NOMO-1 treated with DMSO at 0.1 percent for 48 hours (cell line): ENCODE results near the gene CDH23.

ENCODE experiments used
- DNase-seq: peaks from one replicate; lab custom pipeline; 2025; ENCODE audit not compliant: unreplicated experiment; lab: John Stamatoyannopoulos, UW

CDH23 gene

DNA sequence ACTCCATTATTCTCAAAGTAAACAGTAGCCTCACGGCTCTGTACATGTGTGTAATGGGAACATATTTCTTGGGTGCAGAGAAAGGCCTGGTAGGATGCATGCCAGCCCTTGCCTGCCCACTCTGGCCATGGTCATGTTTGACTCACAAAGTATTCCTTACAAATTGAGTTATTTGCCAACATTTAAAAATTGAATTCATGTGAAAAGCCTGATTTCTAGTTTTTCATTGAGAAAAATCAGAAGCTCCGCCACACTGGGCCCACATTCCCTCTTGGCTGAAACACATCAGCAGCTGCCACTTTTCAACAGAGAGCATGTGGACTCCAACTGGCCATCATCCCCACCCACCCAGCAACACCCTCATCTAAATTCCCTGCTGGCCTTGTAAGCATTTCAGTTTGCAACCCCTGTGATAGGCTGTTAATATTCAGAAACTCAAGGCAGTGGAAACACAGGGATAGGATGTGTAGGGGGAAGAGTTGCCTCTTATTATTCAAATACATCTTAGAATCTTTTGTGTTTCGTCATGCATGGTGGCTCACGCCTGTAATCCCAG lies 40.9 kb downstream of the CDH23 start:
- no peak for DNase-seq

DNA sequence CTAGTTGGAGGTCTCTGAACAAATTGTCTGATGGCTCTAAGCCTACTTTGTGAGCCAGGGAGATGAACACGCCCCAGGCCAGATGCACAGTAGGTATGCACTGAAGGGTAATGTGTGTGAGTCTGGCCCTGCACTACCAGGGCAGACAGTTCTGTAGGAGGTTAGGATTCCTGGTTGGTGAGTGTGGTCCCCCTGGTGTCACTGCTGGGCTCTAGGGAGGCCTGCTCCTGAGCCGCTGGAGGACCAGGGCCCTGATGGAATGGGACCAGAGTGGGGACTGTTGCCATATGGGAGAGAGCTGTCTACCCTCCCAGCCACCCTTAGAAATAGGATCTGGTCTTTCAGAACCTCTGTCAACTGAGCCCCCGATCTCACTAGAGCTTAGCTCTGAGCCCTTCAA lies 42.0 kb downstream of the CDH23 start:
- DNase-seq, result no peak

DNA sequence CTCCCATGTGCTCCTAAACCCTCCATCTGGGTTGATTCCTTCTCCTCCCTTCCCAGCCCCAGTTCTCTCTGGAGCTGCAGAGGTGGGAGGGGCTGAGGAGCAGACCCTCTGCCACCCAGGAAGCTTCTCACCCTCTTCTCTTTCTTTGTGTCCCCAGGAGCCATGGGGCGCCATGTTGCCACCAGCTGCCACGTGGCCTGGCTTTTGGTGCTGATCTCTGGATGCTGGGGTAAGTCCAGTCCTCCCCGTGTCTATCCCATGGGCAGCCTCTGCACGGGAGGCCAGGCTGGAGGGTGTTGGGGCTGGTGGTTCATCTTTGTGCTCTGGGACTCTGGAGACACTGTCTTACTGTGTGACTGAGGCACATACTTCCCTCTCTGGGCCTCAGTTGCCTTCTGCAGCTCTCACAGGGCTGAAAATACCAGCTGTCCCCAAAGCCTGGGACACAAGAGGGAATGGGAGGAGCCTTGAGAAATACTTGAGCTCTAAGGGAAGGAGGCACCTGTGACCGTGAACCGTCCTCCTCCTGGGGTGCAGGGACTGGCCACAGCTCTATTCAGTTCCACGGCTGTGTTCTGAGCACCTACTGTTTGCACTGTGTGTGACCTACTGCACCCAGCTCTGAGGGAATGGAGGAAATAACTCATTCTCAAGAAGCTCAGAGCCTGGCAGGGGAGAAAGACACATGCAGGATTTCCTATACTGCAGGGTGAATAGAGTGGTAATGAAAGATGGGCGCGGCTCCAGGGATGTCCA lies 43.1 kb downstream of the CDH23 start:
- no peak for DNase-seq

- DNase-seq, result no peak
These were observed 43.9 kb downstream of the CDH23 start for GRCh38 chr10:71440506-71441035.

DNA sequence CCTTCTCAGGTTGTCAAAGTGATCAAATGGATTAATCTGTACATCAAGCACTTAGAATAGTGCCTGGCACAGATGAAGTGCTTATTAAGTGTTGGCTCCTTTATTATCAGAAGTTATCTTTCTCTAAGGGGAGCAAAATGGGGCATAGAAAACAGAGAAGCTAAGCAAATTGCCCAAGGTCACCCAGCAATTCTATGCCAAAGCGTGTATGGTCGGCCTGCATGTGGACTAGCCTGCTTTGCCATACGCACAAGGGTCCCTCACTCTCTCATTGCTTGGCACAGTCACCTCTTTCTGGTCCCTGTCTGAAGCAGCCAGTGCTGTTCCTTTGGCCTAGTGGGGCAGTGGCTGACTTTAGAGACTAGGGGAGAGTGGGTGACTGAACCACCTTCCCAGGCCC lies 45.3 kb downstream of the CDH23 start:
- no peak for DNase-seq

- no peak for DNase-seq
These were observed 46.3 kb downstream of the CDH23 start for GRCh38 chr10:71442859-71443570.

DNA sequence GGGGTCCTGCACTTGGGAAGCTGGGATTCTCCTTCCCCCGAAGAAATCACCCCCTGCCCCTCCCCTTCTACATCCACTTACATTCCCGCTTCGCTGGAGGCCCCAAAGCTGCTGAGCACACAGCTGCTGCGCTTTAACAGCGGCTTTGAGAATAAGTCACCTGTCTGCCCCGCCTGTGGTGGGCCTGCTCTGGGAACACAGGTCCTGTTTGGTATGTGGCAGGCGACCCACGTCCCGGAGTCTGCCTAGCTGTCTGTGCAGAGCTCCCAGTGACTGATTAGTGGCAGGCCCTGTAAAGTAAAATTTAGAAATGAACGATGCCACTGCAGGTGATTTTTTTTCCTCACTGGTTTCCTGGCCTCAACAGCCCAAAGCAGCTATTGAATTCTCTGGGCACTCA lies 47.0 kb downstream of the CDH23 start:
- no peak for DNase-seq

- no peak for DNase-seq
These were observed 47.7 kb downstream of the CDH23 start for GRCh38 chr10:71444284-71445054.

DNA sequence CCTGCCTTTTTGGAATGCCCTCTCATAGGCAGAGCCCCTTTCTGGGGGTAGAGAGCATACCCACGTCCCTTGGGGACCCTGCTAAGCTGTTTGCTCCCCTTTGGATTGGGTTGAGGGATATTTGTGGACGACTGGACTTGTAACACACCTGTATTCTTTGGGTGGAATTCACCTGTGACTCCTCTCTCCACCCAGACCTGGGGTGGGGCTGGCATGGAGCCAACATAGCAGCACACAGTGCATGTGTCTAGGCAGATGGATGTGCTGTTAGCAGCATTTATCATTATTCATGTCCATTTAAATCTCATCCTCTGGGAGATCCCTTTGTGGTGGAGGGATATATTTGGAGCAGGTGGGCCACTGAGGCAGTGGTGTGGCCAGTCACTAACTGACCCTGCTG lies 51.0 kb downstream of the CDH23 start:
- no peak for DNase-seq

GRCh38 chr10:71448146-71448545 lies 51.4 kb downstream of the CDH23 start:
- DNase-seq, result no peak

GRCh38 chr10:71449026-71449425 lies 52.3 kb downstream of the CDH23 start:
- no peak for DNase-seq

- no peak for DNase-seq
These were observed 55.0 kb downstream of the CDH23 start for GRCh38 chr10:71451754-71452153.

DNA sequence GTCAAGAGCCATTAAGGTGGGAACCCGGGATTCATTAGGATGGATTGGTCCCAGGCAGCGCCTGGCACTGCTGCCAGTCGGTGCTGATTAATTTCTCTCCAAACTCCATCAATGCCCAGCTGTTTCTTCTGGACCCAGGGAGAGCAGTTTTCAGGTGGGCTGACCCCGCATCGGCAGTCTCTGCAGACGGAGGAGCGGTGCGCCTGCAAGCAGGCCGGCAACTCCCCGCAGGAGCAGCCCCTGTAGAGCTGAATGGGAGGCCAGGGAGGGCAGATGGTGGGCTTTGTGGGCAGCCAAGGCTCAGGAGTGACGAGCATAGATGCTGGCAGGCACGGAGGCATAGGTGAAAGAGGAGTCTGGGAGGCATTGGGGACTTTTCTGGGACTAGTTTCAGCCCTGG lies 56.5 kb downstream of the CDH23 start:
- no peak for DNase-seq

- DNase-seq, result no peak
These were observed 57.6 kb downstream of the CDH23 start for GRCh38 chr10:71454347-71454746.

DNA sequence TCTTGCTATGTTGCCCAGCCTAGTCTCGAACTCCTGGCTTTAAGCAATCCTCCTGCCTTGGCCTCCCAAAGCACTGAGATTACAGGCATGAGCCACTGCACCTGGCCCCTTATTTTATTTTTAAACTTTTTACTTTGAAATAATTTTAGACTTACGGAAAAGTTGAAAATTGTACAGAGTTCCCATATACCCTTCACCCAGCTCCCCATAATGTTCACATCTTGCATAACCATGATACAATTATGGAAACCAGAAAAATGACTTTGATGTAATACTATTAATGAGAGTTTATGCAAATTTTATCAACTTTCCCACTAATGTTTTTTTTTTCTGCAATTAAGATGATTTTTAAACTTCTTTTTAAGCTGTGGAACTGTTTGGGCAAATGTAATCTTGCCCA lies 58.3 kb downstream of the CDH23 start:
- DNase-seq, result no peak

GRCh38 chr10:71456631-71457030 lies 59.9 kb downstream of the CDH23 start:
- no peak for DNase-seq

- no peak for DNase-seq
These were observed 61.2 kb downstream of the CDH23 start for GRCh38 chr10:71457908-71458307.

DNA sequence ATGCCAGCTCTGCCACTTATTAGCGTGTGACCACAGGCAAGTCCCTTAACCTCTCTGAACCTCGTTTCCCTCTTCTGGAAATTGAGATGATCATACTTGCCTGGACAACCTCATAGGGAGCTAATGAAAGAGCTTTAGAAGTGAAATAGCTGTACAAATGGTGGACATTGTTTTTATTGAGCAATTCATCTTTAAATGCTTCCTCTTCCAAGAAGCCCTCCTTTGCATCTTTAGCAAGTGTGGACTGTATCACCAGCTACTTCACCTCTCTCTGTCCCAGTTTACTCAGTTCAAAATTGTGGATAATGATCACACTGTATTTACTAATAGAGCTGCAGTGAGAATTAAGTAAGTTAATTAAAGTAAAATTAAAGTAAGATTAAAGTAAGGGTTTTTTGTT lies 61.7 kb downstream of the CDH23 start:
- no peak for DNase-seq

DNA sequence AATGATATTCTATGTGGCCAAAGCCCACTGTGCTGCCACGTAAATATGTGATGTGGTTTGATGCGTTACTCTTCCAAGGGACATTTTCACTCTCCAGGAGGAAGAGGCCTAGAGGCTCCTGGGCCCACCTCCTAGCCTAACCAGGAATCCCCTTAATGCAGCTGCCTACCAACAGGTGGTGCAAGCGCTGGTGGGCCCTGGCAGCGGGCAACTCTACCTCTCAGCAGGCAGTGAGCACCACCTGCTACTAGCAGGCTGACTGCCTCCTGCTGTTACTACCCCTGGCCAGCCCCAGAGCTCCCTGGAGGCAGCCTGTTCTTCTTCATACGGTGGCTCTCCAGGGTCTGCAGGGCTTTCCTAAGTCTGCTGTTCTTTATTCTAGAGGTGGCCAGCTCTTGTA lies 62.8 kb downstream of the CDH23 start:
- no peak for DNase-seq

- DNase-seq, result no peak
These were observed 63.9 kb downstream of the CDH23 start for GRCh38 chr10:71460615-71461014.

DNA sequence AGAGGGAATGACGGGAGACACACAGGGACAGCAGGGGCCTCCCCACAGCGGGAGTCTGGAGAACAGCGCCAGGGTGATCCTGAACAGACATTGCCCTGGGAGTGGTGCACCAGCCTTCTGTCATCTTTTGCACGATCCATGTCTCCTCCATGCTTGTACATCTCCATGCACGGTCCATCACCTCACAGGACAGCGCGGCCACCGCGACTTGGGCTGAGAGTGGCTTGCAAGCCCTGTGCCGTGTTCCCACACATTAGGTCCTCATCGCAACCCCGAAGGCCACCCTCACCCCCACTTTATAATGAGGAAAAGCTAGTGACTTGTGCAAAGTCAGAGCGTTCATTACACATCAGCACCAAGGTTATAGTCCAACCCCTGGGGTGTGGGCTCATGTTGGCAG lies 64.7 kb downstream of the CDH23 start:
- DNase-seq, result no peak
